DND-41 (cell line): Measurements from ENCODE around the gene RGL1.

Source experiments
- CTCF ChIP-seq: IDR thresholded peaks from 2 replicates; pipeline ENCODE4 v1.5.1; 2012; ENCODE audit warnings: borderline replicate concordance, low read length, moderate library complexity, mild to moderate bottlenecking; ENCODE audit not compliant: poor library complexity, severe bottlenecking; ENCODE audit errors: extremely low read depth
- EZH2 ChIP-seq: IDR thresholded peaks from 3 replicates; pipeline ENCODE4 v1.6.1; 2012; ENCODE audit warnings: borderline replicate concordance, low read depth, mild to moderate bottlenecking, moderate library complexity, low read length, inconsistent platforms; ENCODE audit not compliant: severe bottlenecking

GRCh38 chr1:183953031-183953430, 148.1 kb downstream of the RGL1 start:
- TF ChIP-seq CTCF (no peak), EZH2 (no peak)
